Calu3 (cell line): ENCODE measurements around the gene CKAP2. TPM values are rescaled to one million over a fixed set of nuclear protein-coding genes. Genes with fewer than 3 reads are reported as not detected.
"Not testable (repeated sequence)": the region's sequence is repeated elsewhere in the genome, so short reads cannot be mapped to it uniquely, and the experiment has no call there.

ENCODE experiments used
- Bru-seq: library from RNA; stranded (reverse); fragments of 400-500 nt; gene quantifications from one replicate; lab custom pipeline; 2021; lab: Mats Ljungman, UMichigan
- BruChase-seq, 2 experiments: library from RNA; stranded (reverse); fragments of 400-500 nt; gene quantifications; one replicate each; lab custom pipeline; 2021; lab: Mats Ljungman, UMichigan
- BruUV-seq: library from RNA; stranded (reverse); fragments of 400-500 nt; replicated peaks from 2 replicates; lab custom pipeline; 2021; lab: Mats Ljungman, UMichigan
- CTCF ChIA-PET: fragments of 300-600 bp; sonication (Branson Sonifier 250); formaldehyde crosslinking; loops from one replicate; lab custom pipeline; 2022; ENCODE audit warnings: antibody characterized with exemption; lab: Charles Lee
- DNase-seq: peaks from one replicate; pipeline ENCODE4 v3.0.0; 2022
- H3K27ac Mint-ChIP-seq: one replicate; pipeline ENCODE4 v1.8.0; 2022; ENCODE audit warnings: mixed read lengths; ENCODE audit not compliant: unreplicated experiment
- H3K27me3 Mint-ChIP-seq: one replicate; pipeline ENCODE4 v1.8.0; 2022; ENCODE audit warnings: mixed read lengths; ENCODE audit not compliant: unreplicated experiment
- H3K36me3 Mint-ChIP-seq: one replicate; pipeline ENCODE4 v1.8.0; 2022; ENCODE audit warnings: mild to moderate bottlenecking, moderate library complexity, mixed read lengths; ENCODE audit not compliant: insufficient read depth, unreplicated experiment
- H3K4me1 Mint-ChIP-seq: one replicate; pipeline ENCODE4 v1.8.0; 2022; ENCODE audit warnings: mild to moderate bottlenecking, low read depth, mixed read lengths; ENCODE audit not compliant: unreplicated experiment
- H3K4me3 Mint-ChIP-seq: one replicate; pipeline ENCODE4 v1.8.0; 2022; ENCODE audit warnings: mild to moderate bottlenecking, low read depth, moderate library complexity, mixed read lengths; ENCODE audit not compliant: unreplicated experiment
- H3K9me3 Mint-ChIP-seq: one replicate; pipeline ENCODE4 v1.8.0; 2022; ENCODE audit warnings: low read depth, mixed read lengths; ENCODE audit not compliant: unreplicated experiment
- CTCF ChIP-seq: fragments of 200-600 bp; IDR thresholded peaks from one replicate; pipeline ENCODE4 v1.8.0; 2022; ENCODE audit warnings: antibody characterized with exemption; ENCODE audit not compliant: unreplicated experiment
- intact Hi-C: fragments of 100-400 bp; cut with micrococcal nuclease; formaldehyde crosslinking; loops from one replicate; pipeline ENCODE4 v1.10.0; 2022; ENCODE audit not compliant: unreplicated experiment
- long read RNA-seq: library from polyadenylated mRNA; stranded (forward); transcript quantifications from one replicate; pipeline ENCODE4 v2.0.0, GENCODE V29; 2022
- total RNA-seq: library from RNA; stranded (reverse); gene quantifications from 2 replicates; pipeline ENCODE4 v1.2.3, GENCODE V29; 2022

The CKAP2 gene
- 55.8 and 57.7 TPM in 2 replicates for total RNA-seq
- Bru-seq, nascent RNA: percentile 90 among the genes with signal in this experiment
- percentile 87 among the genes with signal in this experiment for BruChase-seq, experiment 1, labeled RNA remaining after a 6-hour chase
- BruChase-seq, experiment 2, labeled RNA remaining after a 2-hour chase: percentile 95 among the genes with signal in this experiment
- long read RNA-seq, transcript CKAP2-201 (9 exons, 3,375 nt): major isoform, 32 of 59 reads
- long read RNA-seq, transcript CKAP2-203 (9 exons, 3,629 nt): minor isoform, 11 of 59 reads
- long read RNA-seq, partial matches to known transcripts: 2 of 59 reads
- long read RNA-seq, other reads (novel, unspliced or antisense): 11 of 59 reads

DNA sequence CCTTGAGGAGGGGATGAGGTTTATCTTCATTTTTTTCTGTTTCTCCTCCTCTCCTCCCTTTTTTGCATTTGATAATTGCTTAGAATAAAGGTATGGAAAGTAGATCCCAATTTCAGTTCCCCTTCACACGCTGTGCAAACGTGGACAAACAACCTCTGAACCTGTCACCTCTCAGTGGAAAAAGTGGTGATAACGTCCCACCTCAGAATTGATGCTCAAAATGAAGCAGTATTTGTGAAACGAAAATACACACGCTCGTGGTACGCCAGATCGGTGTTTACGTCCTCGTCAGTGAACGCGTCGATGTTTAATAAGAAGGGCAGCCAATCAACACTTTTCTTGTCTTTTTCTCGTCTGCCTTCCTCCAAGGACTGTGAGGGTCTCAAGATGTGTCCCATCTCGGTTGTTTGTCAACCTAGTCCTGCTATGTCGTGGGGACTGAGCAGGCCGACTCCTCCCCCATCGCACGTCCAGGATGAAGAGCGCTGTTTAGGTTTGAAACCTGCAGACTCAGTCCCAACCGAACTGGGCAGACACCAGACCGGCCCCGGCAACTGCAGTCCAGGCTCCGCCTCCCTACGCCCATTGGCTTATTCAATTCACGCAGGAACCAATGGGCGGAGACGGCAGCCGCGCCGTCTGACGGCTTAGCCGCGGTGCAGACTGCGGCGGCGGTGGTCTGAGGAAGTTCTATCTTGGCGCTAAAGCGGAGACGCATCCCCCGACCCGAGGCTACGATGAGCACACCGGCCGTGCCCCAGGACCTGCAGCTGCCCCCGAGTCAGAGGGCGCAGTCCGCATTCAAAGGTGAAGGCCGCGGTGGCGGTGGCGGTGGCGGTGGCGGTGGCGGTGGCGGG is at the start of gene CKAP2:
TSS of gene CKAP2 (plus strand) at position 659 of the 857 bp plus-strand sequence. CDS start at position 738, 79 bp downstream.
- CTCF ChIA-PET: no interaction called here
- H3K4me3 Mint-ChIP-seq: peak within 1 kb of the TSS; percentile 95
- H3K36me3 Mint-ChIP-seq: peaks cover 49% of the 10 kb centered on the region
- BruUV-seq: TSS peak; percentile 91
- no peak for TF ChIP-seq CTCF
- peaks cover 17% of the 10 kb centered on the region for H3K4me1 Mint-ChIP-seq
- intact Hi-C loops: no loop called here
- peak; percentile 94 for DNase-seq
- H3K27ac Mint-ChIP-seq: peak within 1 kb of the TSS; percentile 73
- H3K9me3 Mint-ChIP-seq: no peaks in the 10 kb centered on the region
- H3K27me3 Mint-ChIP-seq: no peaks in the 10 kb centered on the region

DNA sequence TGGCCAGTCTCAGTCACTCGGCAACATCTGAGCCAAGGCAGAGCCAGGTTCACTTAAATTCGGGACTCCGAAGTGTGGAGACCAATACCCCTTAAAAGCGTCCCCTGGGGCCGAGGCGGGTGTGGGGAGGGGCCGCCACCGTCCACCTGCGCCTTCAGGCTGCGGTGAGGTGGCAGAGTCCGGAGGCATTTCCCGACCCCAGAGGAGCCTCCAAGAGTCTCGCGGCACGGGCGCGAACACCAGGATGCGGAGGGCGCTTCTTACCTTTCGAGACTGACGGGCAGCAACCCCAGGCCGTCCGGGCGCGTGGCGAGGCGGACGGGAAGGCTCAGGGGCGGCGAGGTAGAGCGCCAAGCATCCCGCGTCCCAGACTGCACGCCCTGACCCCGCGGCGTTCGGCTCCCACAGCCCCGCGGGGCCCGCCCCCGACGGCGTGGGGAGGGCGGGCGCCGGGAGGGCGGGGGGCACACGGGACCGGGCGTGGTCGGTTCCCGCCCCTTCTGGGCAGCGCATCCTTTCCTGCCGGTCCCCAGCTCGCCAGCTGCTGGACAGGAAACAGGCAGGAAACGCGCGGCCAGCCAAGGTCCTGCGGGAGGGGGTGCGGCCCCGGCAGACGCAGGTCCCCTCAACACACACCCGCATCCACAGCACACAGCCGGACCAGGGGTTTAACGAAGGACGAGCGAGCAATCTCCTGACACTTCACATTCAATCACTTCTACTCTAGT is 49.3 kb upstream of the CKAP2 start, which contains the start of gene THSD1:
TSS of gene THSD1 (minus strand) at position 406 of the 728 bp plus-strand sequence. CDS start 3,572 bp downstream, outside the sequence.
- Mint-ChIP-seq H3K4me3 (peak within 1 kb of the TSS; percentile 83), H3K4me1 (peaks cover under 1% of the 10 kb centered on the region), H3K36me3 (peaks cover 14% of the 10 kb centered on the region), H3K9me3 (no peaks in the 10 kb centered on the region), H3K27me3 (no peaks in the 10 kb centered on the region), H3K27ac (no peak within 1 kb of the TSS)
- no peak for TF ChIP-seq CTCF
- intact Hi-C loops: no loop called here
- no TSS peak for BruUV-seq
- peak; percentile 34 for DNase-seq
- CTCF ChIA-PET: no interaction called here

- BruUV-seq: no TSS peak
- peaks cover 14% of the 10 kb centered on the region for H3K36me3 Mint-ChIP-seq
- peaks cover 8% of the 10 kb centered on the region for H3K4me1 Mint-ChIP-seq
- intact Hi-C loops: no loop called here
- CTCF ChIA-PET: no interaction called here
- DNase-seq: no peak
- no peak for TF ChIP-seq CTCF
- H3K27ac Mint-ChIP-seq: no peak overlapping the region
- H3K27me3 Mint-ChIP-seq: no peaks in the 10 kb centered on the region
- H3K4me3 Mint-ChIP-seq: peak overlapping the region; percentile 83
- no peaks in the 10 kb centered on the region for H3K9me3 Mint-ChIP-seq
Observed at GRCh38 chr13:52406629-52407028, 48.6 kb upstream of the CKAP2 start.

DNA sequence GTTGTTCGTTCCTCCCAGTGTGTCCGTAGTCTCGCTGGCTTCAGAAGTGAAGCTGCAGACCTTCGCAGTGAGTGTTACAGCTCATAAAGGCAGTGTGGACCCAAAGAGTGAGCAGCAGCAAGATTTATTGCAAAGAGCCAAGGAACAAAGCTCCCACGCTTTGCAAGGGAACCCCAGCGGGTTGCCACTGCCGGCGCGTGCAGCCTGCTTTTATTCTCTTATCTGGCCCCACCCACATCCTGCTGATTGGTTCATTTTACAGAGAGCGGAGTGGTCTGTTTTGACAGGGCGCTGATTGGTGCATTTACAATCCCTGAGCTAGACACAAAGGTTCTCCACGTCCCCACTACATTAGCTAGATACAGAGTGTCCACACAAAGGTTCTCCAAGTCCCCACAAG is 47.8 kb upstream of the CKAP2 start:
- H3K27ac Mint-ChIP-seq, BruUV-seq, H3K9me3 Mint-ChIP-seq, CTCF ChIA-PET, H3K4me3 Mint-ChIP-seq, intact Hi-C loops, DNase-seq, H3K27me3 Mint-ChIP-seq: not testable (repeated sequence)
- peaks cover 18% of the 10 kb centered on the region for H3K36me3 Mint-ChIP-seq
- H3K4me1 Mint-ChIP-seq: peaks cover 16% of the 10 kb centered on the region

DNA sequence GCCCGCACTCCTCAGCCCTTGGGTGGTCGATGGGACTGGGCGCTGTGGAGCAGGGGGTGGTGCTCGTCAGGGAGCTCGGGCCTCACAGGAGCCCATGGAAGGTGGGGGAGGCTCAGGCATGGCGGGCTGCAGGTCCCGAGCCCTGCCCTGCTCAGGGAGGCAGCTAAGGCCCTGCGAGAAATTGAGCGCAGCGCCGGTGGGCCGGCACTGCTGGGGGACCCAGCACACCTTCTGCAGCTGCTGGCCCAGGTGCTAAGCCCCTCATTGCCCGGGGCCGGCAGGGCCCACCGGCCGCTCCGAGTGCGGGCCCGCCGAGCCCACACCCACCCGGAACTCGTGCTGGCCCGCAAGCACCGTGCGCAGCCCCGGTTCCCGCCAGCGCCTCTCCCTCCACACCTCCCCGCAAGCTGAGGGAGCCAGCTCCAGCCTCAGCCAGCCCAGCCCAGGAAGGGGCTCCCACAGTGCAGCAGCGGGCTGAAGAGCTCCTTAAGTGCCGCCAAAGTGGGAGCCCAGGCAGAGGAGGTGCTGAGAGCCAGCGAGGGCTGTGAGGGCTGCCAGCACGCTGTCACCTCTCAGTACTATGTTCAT is 47.1 kb upstream of the CKAP2 start:
- DNase-seq, H3K27me3 Mint-ChIP-seq, BruUV-seq, H3K4me3 Mint-ChIP-seq, intact Hi-C loops, CTCF ChIA-PET, H3K9me3 Mint-ChIP-seq, H3K27ac Mint-ChIP-seq: not testable (repeated sequence)
- Mint-ChIP-seq H3K36me3 (peaks cover 18% of the 10 kb centered on the region), H3K4me1 (peaks cover 19% of the 10 kb centered on the region)
